Esophagus squamous epithelium (tissue), 5 donors: ENCODE results near the gene ARFIP2. TPM values are rescaled to one million over a fixed set of nuclear protein-coding genes. Genes with fewer than 3 reads are reported as not detected.

ENCODE experiments used
- DNase-seq: peaks from one replicate; lab custom pipeline; 2025; lab: John Stamatoyannopoulos, UW
- H3K27ac ChIP-seq, 4 donors: fragments of 200-600 bp; sonication (generic); one replicate each; pipeline ENCODE4 v1.5.1; 2016 to 2019; ENCODE audit warnings: mild to moderate bottlenecking in 1 of 4
- H3K27me3 ChIP-seq, 4 donors: fragments of 200-600 bp; sonication (generic); 1 replicate in 3 of 4; 2 replicates in 1 of 4; pipeline versions ENCODE4 v1.5.1 to v1.6.0; 2017 to 2021; ENCODE audit warnings: antibody characterized with exemption in 1 of 4
- H3K36me3 ChIP-seq, 3 donors: fragments of 200-600 bp; sonication (generic); one replicate each; pipeline ENCODE4 v1.5.1; 2016 to 2019
- H3K4me1 ChIP-seq, 3 donors: fragments of 200-600 bp; sonication (generic); one replicate each; pipeline ENCODE4 v1.5.1; 2017 to 2019
- H3K4me3 ChIP-seq, 4 donors: fragments of 200-600 bp; sonication (generic); 1 replicate in 3 of 4; 2 replicates in 1 of 4; pipeline ENCODE4 v1.5.1; 2016 to 2019; ENCODE audit warnings: mild to moderate bottlenecking in 2 of 4, moderate library complexity in 1 of 4
- H3K9me3 ChIP-seq, 3 donors: fragments of 200-600 bp; sonication (generic); one replicate each; pipeline ENCODE4 v1.5.1; 2016 to 2019
- CTCF ChIP-seq, 6 experiments: fragments of 450-650 bp in 4 of 6; fragments of 200-600 bp in 2 of 6; sonication (generic) in 2 of 6; IDR thresholded peaks; one replicate each; pipeline ENCODE4 v1.5.1; 2016 to 2019; ENCODE audit warnings: antibody characterized with exemption in 6 of 6, mild to moderate bottlenecking in 4 of 6, moderate library complexity in 4 of 6
- POLR2A ChIP-seq, 4 donors: fragments of 450-650 bp; IDR thresholded peaks; one replicate each; pipeline ENCODE4 v1.6.1; 2017; ENCODE audit warnings: antibody characterized with exemption in 4 of 4, mild to moderate bottlenecking in 4 of 4, moderate library complexity in 3 of 4
- WGBS, 2 donors: methylation state at CpG; one replicate each; pipeline ENCODE4 v1.1.5; 2018; 5-methylcytosine and 5-hydroxymethylcytosine counted together
- intact Hi-C: fragments of 100-400 bp; cut with DNase I; formaldehyde crosslinking; loops from one replicate; pipeline ENCODE4 v1.15.0; 2022
- total RNA-seq, 4 donors: library from RNA; depleted of rRNA; stranded (reverse); fragments of >200 nt; gene quantifications; one replicate each; pipeline ENCODE4 v1.1.0, GENCODE V29; 2016
- donor health status: DM: yes; HTN: yes; CAD: no.

Gene ARFIP2
- total RNA-seq, 4 donors from 2014 or later, result 39.4 to 74.6 (median 50.8) TPM

- intact Hi-C loops, result no loop called here
- Histone ChIP-seq H3K27me3 (no peaks in the 10 kb centered on the region), H3K4me3 (no peak overlapping the region), H3K27ac (no peak overlapping the region), H3K9me3 (no peaks in the 10 kb centered on the region), H3K4me1 (no peaks in the 10 kb centered on the region), H3K36me3 (no peaks in the 10 kb centered on the region)
- TF ChIP-seq CTCF (IDR thresholded peaks at IDR 0.05), result no peak
- TF ChIP-seq POLR2A (IDR thresholded peaks at IDR 0.05), result no peak
- 37 to 57% methylated on average over 4 to 5 of the region's 5 CpGs for WGBS, 2 donors
- no peak for DNase-seq
Observed at GRCh38 chr11:6433998-6434660, 47.0 kb downstream of the ARFIP2 start.

DNA sequence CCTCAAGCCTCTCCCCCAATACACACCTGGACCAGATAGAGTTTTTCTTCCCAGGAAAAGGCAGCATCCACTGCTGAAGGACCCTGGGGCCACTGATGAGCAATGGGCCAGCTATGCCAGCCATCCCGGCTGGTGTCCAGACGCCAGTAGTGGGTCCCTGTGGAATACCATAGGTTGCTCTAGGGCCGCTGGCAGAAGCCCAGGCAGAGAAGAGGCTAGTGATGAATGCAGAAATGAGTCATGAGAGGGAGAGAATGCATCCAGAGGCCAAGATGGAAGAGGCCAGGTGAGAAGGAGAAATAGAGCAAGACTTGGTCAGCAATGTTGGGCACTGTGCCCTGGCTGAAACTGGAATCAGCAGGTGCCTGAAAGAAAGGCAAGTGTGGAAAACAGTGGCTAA lies 49.3 kb downstream of the ARFIP2 start:
- TF ChIP-seq POLR2A (IDR thresholded peaks at IDR 0.05), result no peak
- TF ChIP-seq CTCF (IDR thresholded peaks at IDR 0.05), result no peak
- no peak overlapping the region for H3K27ac ChIP-seq
- H3K4me3 ChIP-seq, result no peak overlapping the region
- H3K4me1 ChIP-seq, result no peaks in the 10 kb centered on the region
- WGBS, 2 donors, result 52 to 82% methylated on average over 2 of the region's 3 CpGs
- no peak for DNase-seq
- H3K9me3 ChIP-seq, result no peaks in the 10 kb centered on the region
- intact Hi-C loops, result no loop called here
- no peaks in the 10 kb centered on the region for H3K27me3 ChIP-seq
- no peaks in the 10 kb centered on the region for H3K36me3 ChIP-seq

GRCh38 chr11:6427516-6427915 lies 53.6 kb downstream of the ARFIP2 start:
- Histone ChIP-seq H3K9me3 (no peaks in the 10 kb centered on the region), H3K27ac (no peak overlapping the region), H3K4me1 (no peaks in the 10 kb centered on the region), H3K4me3 (no peak overlapping the region), H3K27me3 (peaks cover 0 to 2% (median 0%) of the 10 kb centered on the region in 4 donors), H3K36me3 (no peaks in the 10 kb centered on the region)
- intact Hi-C loops, result no loop called here
- TF ChIP-seq CTCF (IDR thresholded peaks at IDR 0.05), result no peak
- no peak for TF ChIP-seq POLR2A (IDR thresholded peaks at IDR 0.05)
- no peak for DNase-seq

Other genes with a start within 250 kb of the ARFIP2 start
- 10 to 100 TPM in 3 of 4 donors, 1 to 10 TPM in 1; 8.3 to 33.5 (median 23.1) TPM for gene FHIP1B, start 246.7 kb downstream of the ARFIP2 start, total RNA-seq
- gene CNGA4, start 242.2 kb downstream of the ARFIP2 start, total RNA-seq, result under 1 TPM in 1 of 4 donors, not detected in 3; 0.38 TPM
- gene CCKBR, start 221.5 kb downstream of the ARFIP2 start, total RNA-seq, result under 1 TPM in 2 of 4 donors, not detected in 2; 0.15 to 0.45 TPM
- 10 to 100 TPM; 16.6 to 65.0 (median 25.3) TPM for gene CAVIN3, start 160.8 kb downstream of the ARFIP2 start, total RNA-seq
- 10 to 100 TPM; 11.6 to 21.4 (median 14.3) TPM for gene SMPD1, start 90.9 kb downstream of the ARFIP2 start, total RNA-seq
- 10 to 100 TPM in 2 of 4 donors, 1 to 10 TPM in 2; 2.7 to 29.0 (median 9.9) TPM for gene APBB1, start 62.2 kb downstream of the ARFIP2 start, total RNA-seq
- under 1 TPM in 1 of 4 donors, not detected in 3; 0.76 TPM for gene HPX, start 40.3 kb downstream of the ARFIP2 start, total RNA-seq
- 10 to 100 TPM in 1 of 4 donors, 1 to 10 TPM in 3; 4.0 to 13.5 (median 7.0) TPM for gene TRIM3, start 7.4 kb downstream of the ARFIP2 start, total RNA-seq
- 10 to 100 TPM; 17.0 to 40.2 (median 29.6) TPM for gene TIMM10B, start 170 bp upstream of the ARFIP2 start, total RNA-seq
- 10 to 100 TPM in 1 of 4 donors, 1 to 10 TPM in 3; 1.3 to 11.8 (median 7.7) TPM for gene DNHD1, start 15.9 kb upstream of the ARFIP2 start, total RNA-seq
- gene RRP8, start 122.3 kb upstream of the ARFIP2 start, total RNA-seq, result 10 to 100 TPM; 10.9 to 23.5 (median 15.7) TPM
- gene ILK, start 122.4 kb upstream of the ARFIP2 start, total RNA-seq, result 100 to 1,000 TPM in 1 of 4 donors, 10 to 100 TPM in 3; 34.5 to 128 (median 49.5) TPM
- gene TAF10, start 130.9 kb upstream of the ARFIP2 start, total RNA-seq, result 10 to 100 TPM; 31.9 to 69.2 (median 48.6) TPM
- gene TPP1, start 138.1 kb upstream of the ARFIP2 start, total RNA-seq, result 10 to 100 TPM; 15.4 to 34.9 (median 27.8) TPM
- gene DCHS1, start 174.5 kb upstream of the ARFIP2 start, total RNA-seq, result 1 to 10 TPM; 1.1 to 9.9 (median 2.3) TPM
- gene MRPL17, start 202.0 kb upstream of the ARFIP2 start, total RNA-seq, result 10 to 100 TPM; 18.9 to 31.8 (median 26.1) TPM